WERI-Rb-1 (cell line): Measurements from ENCODE around the gene R3HDM4.

ENCODE experiments used
- DNase-seq: peaks from one replicate; pipeline ENCODE4 v3.0.0-alpha.2; 2020
- H3K27ac ChIP-seq: fragments of 250-450 bp; sonication (Bioruptor Pico); 2 replicates; pipeline ENCODE4 v1.5.1; 2020; ENCODE audit warnings: mild to moderate bottlenecking, moderate library complexity
- H3K27me3 ChIP-seq: fragments of 250-450 bp; sonication (Bioruptor Pico); 2 replicates; pipeline ENCODE4 v1.5.1; 2021; ENCODE audit warnings: mild to moderate bottlenecking, low read depth, moderate library complexity; ENCODE audit not compliant: insufficient read depth, severe bottlenecking
- H3K36me3 ChIP-seq: fragments of 250-450 bp; sonication (Bioruptor Pico); 2 replicates; pipeline ENCODE4 v1.5.1; 2020; ENCODE audit warnings: mild to moderate bottlenecking, moderate library complexity
- H3K4me3 ChIP-seq: 2 replicates; pipeline ENCODE4 v1.5.1; 2011; ENCODE audit warnings: low read depth, mild to moderate bottlenecking, control low read depth, low read length
- H3K9me3 ChIP-seq: fragments of 250-450 bp; sonication (Bioruptor Pico); 2 replicates; pipeline ENCODE4 v1.5.1; 2021; ENCODE audit warnings: mild to moderate bottlenecking, moderate library complexity; ENCODE audit not compliant: severe bottlenecking
- CTCF ChIP-seq: IDR thresholded peaks from 2 replicates; pipeline ENCODE4 v1.5.1; 2011; ENCODE audit warnings: low read depth, mild to moderate bottlenecking, control low read depth, inconsistent platforms, low read length

The R3HDM4 gene

GRCh38 chr19:902446-903226, 10.4 kb downstream of the R3HDM4 start:
- Histone ChIP-seq H3K4me3 (peak overlapping the region; percentile 11), H3K27me3 (no peaks in the 10 kb centered on the region), H3K27ac (peak overlapping the region; percentile 76), H3K9me3 (no peaks in the 10 kb centered on the region), H3K36me3 (peaks cover 11% of the 10 kb centered on the region; the same call in 1 of the 2 replicates)
- DNase-seq = no peak
- no peak for TF ChIP-seq CTCF

- Histone ChIP-seq H3K9me3 (no peaks in the 10 kb centered on the region), H3K27ac (peak overlapping the region; percentile 76), H3K4me3 (no peak overlapping the region), H3K27me3 (no peaks in the 10 kb centered on the region), H3K36me3 (peaks cover 14% of the 10 kb centered on the region)
- DNase-seq = no peak
- TF ChIP-seq CTCF = no peak
These were observed 11.0 kb downstream of the R3HDM4 start for GRCh38 chr19:902093-902370.

- peaks cover 18% of the 10 kb centered on the region for H3K36me3 ChIP-seq
- H3K9me3 ChIP-seq = no peaks in the 10 kb centered on the region
- no peak for DNase-seq
- no peak overlapping the region for H3K4me3 ChIP-seq
- TF ChIP-seq CTCF = no peak
- H3K27ac ChIP-seq = peak overlapping the region; percentile 76; the same call in 1 of the 2 replicates
- H3K27me3 ChIP-seq = no peaks in the 10 kb centered on the region
These were observed 11.6 kb downstream of the R3HDM4 start for GRCh38 chr19:901216-902092.

- Histone ChIP-seq H3K27me3 (no peaks in the 10 kb centered on the region), H3K9me3 (no peaks in the 10 kb centered on the region), H3K4me3 (no peak overlapping the region), H3K27ac (no peak overlapping the region), H3K36me3 (peaks cover 18% of the 10 kb centered on the region)
- DNase-seq = peak; percentile 63
- no peak for TF ChIP-seq CTCF
These were observed 12.5 kb downstream of the R3HDM4 start for GRCh38 chr19:900302-901111.

- TF ChIP-seq CTCF = no peak
- DNase-seq = no peak
- no peaks in the 10 kb centered on the region for H3K9me3 ChIP-seq
- no peaks in the 10 kb centered on the region for H3K27me3 ChIP-seq
- peaks cover 18% of the 10 kb centered on the region for H3K36me3 ChIP-seq
- H3K27ac ChIP-seq = no peak overlapping the region
- no peak overlapping the region for H3K4me3 ChIP-seq
These were observed 13.0 kb downstream of the R3HDM4 start for GRCh38 chr19:900043-900301.
